Measurements from ENCODE around the gene TP53TG3D.
"Not testable (repeated sequence)": the region's sequence is repeated elsewhere in the genome, so short reads cannot be mapped to it uniquely, and the experiment has no call there.

The TP53TG3D gene

GRCh38 chr16:32252986-32253385 is at the start of gene TP53TG3D:
TP53TG3D (plus strand) TSS chr16:32253286; CDS start chr16:32253354, 68 bp downstream.
- not testable (repeated sequence) for DNase-seq

GRCh38 chr16:32253507-32253906 is 421 bp downstream of the TP53TG3D start:
- not testable (repeated sequence) for DNase-seq

- not testable (repeated sequence) for DNase-seq
Observed at GRCh38 chr16:32261526-32261925, 8.4 kb downstream of the TP53TG3D start.

GRCh38 chr16:32263552-32263951 is 10.5 kb downstream of the TP53TG3D start:
- DNase-seq: not testable (repeated sequence)

- DNase-seq: not testable (repeated sequence)
Observed at GRCh38 chr16:32281910-32282309, 28.8 kb downstream of the TP53TG3D start.

- not testable (repeated sequence) for DNase-seq
Observed at GRCh38 chr16:32283024-32283423, 29.9 kb downstream of the TP53TG3D start.

- not testable (repeated sequence) for DNase-seq
Observed at GRCh38 chr16:32283917-32284495, 30.9 kb downstream of the TP53TG3D start.

GRCh38 chr16:32284800-32285796 is 32.0 kb downstream of the TP53TG3D start:
- not testable (repeated sequence) for DNase-seq

GRCh38 chr16:32286193-32286592 is 33.1 kb downstream of the TP53TG3D start:
- DNase-seq: not testable (repeated sequence)

- DNase-seq: not testable (repeated sequence)
Observed at GRCh38 chr16:32287743-32288142, 34.7 kb downstream of the TP53TG3D start.

GRCh38 chr16:32289197-32289596 is 36.1 kb downstream of the TP53TG3D start:
- not testable (repeated sequence) for DNase-seq

- not testable (repeated sequence) for DNase-seq
Observed at GRCh38 chr16:32302776-32303175, 49.7 kb downstream of the TP53TG3D start.
